Upper lobe of left lung (tissue), 6 donors: ENCODE measurements around the gene SLC8B1. TPM values are rescaled to one million over a fixed set of nuclear protein-coding genes. Genes with fewer than 3 reads are reported as not detected.

ENCODE experiments used
- ATAC-seq, 2 donors: fragments of 200-7000 bp; cut with Tn5 transposase; one replicate each; pipeline ENCODE4 v1.9.1; 2022; ENCODE audit warnings: mild to moderate bottlenecking in 2 of 2, moderate library complexity in 2 of 2; ENCODE audit not compliant: low FRiP score in 2 of 2
- DNase-seq, 2 donors: peaks; one replicate each; pipeline ENCODE4 v3.0.0-alpha.2; 2019 to 2020
- H3K27ac ChIP-seq, 4 donors: fragments of 200-600 bp; sonication (generic); one replicate each; pipeline ENCODE4 v1.5.1; 2016 to 2019
- H3K27me3 ChIP-seq, 4 donors: fragments of 200-600 bp; sonication (generic); one replicate each; pipeline ENCODE4 v1.5.1; 2017 to 2019
- H3K36me3 ChIP-seq, 4 donors: fragments of 200-600 bp; sonication (generic); one replicate each; pipeline ENCODE4 v1.5.1; 2016 to 2019
- H3K4me1 ChIP-seq, 4 donors: fragments of 200-600 bp; sonication (generic); one replicate each; pipeline ENCODE4 v1.5.1; 2018 to 2019
- H3K4me3 ChIP-seq, 4 donors: fragments of 200-600 bp; sonication (generic); one replicate each; pipeline ENCODE4 v1.5.1; 2017 to 2019; ENCODE audit warnings: mild to moderate bottlenecking in 2 of 4, moderate library complexity in 1 of 4
- H3K9me3 ChIP-seq, 4 donors: fragments of 200-600 bp; sonication (generic); one replicate each; pipeline ENCODE4 v1.5.1; 2018 to 2019
- EP300 ChIP-seq, 4 donors: sonication (generic); formaldehyde crosslinking; IDR thresholded peaks; one replicate each; pipeline ENCODE4 v1.5.1; 2017; ENCODE audit warnings: antibody characterized with exemption in 4 of 4, control low read depth in 2 of 4
- POLR2A ChIP-seq, 4 donors: fragments of 450-650 bp; IDR thresholded peaks; one replicate each; pipeline ENCODE4 v1.5.1; 2016 to 2017; ENCODE audit warnings: antibody characterized with exemption in 4 of 4, mild to moderate bottlenecking in 2 of 4
- POLR2AphosphoS5 ChIP-seq, 2 donors: sonication (generic); formaldehyde crosslinking; IDR thresholded peaks; one replicate each; pipeline ENCODE4 v1.5.1; 2017; ENCODE audit warnings: antibody characterized with exemption in 2 of 2
- WGBS, 2 donors: methylation state at CpG; one replicate each; pipeline ENCODE4 v1.1.5; 2017 to 2018; 5-methylcytosine and 5-hydroxymethylcytosine counted together
- small RNA-seq, 4 donors: library from RNA; depleted of rRNA; stranded (forward); fragments of <200 nt; gene quantifications; one replicate each; pipeline ENCODE3, GENCODE V24; 2016
- total RNA-seq, 6 donors: library from RNA; depleted of rRNA in 4 of 6; stranded (reverse); fragments of >200 nt in 4 of 6; gene quantifications; one replicate each; pipeline versions ENCODE4 v1.1.0 to v1.2.1, GENCODE V29; 2016 to 2021
- TF ChIP-seq, protein P1 (sequence below), 6 experiments: fragments of 450-650 bp in 4 of 6; fragments of 200-600 bp in 2 of 6; sonication (generic) in 2 of 6; IDR thresholded peaks; one replicate each; pipeline ENCODE4 v1.5.1; 2016 to 2019; ENCODE audit warnings: antibody characterized with exemption in 6 of 6
- donor health status: DM: no; HTN: no; CAD: no; lungs with moderate emphysema.
- donor health status: DM: no; HTN: yes; CAD: no; lungs with severe emphysema.

SLC8B1 gene
- total RNA-seq, 6 donors from 2014 or later: 35.9 to 189 (median 44.5) TPM

DNA sequence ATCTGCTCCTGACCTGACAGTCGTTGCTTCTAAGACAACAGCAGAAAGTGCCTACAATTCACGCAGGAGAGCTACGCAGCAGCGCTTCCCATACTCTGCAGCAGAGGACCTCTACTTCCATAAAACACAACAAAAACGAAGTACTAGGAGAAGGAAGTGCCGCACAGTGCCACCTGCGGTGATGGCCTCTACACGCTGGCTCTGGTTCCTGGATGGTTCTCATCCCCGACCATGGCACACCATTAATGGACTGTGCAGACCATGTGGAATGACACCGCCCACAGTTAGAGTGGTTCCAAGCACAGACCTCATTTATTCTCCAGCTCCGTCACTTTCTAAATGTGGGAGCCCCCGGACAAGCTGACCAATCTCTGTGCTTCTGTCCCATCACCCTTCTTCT lies 85.4 kb downstream of the SLC8B1 start:
- Histone ChIP-seq H3K27ac (no peak overlapping the region), H3K27me3 (no peaks in the 10 kb centered on the region), H3K9me3 (no peaks in the 10 kb centered on the region), H3K36me3 (peaks cover 0 to 13% (median 6%) of the 10 kb centered on the region in 4 donors), H3K4me3 (no peak overlapping the region), H3K4me1 (peaks cover 26 to 36% (median 28%) of the 10 kb centered on the region in 4 donors)
- DNase-seq (no peak), ATAC-seq (no peak)
- no peak for TF ChIP-seq POLR2AphosphoS5 (IDR thresholded peaks at IDR 0.05)
- no peak for TF ChIP-seq EP300 (IDR thresholded peaks at IDR 0.05)
- TF ChIP-seq POLR2A (IDR thresholded peaks at IDR 0.05): no peak
- TF ChIP-seq, protein P1, sequence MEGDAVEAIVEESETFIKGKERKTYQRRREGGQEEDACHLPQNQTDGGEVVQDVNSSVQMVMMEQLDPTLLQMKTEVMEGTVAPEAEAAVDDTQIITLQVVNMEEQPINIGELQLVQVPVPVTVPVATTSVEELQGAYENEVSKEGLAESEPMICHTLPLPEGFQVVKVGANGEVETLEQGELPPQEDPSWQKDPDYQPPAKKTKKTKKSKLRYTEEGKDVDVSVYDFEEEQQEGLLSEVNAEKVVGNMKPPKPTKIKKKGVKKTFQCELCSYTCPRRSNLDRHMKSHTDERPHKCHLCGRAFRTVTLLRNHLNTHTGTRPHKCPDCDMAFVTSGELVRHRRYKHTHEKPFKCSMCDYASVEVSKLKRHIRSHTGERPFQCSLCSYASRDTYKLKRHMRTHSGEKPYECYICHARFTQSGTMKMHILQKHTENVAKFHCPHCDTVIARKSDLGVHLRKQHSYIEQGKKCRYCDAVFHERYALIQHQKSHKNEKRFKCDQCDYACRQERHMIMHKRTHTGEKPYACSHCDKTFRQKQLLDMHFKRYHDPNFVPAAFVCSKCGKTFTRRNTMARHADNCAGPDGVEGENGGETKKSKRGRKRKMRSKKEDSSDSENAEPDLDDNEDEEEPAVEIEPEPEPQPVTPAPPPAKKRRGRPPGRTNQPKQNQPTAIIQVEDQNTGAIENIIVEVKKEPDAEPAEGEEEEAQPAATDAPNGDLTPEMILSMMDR (IDR thresholded peaks at IDR 0.05): no peak
- 95% methylated on average over 12 of the region's 12 CpGs for WGBS, 2 donors

DNA sequence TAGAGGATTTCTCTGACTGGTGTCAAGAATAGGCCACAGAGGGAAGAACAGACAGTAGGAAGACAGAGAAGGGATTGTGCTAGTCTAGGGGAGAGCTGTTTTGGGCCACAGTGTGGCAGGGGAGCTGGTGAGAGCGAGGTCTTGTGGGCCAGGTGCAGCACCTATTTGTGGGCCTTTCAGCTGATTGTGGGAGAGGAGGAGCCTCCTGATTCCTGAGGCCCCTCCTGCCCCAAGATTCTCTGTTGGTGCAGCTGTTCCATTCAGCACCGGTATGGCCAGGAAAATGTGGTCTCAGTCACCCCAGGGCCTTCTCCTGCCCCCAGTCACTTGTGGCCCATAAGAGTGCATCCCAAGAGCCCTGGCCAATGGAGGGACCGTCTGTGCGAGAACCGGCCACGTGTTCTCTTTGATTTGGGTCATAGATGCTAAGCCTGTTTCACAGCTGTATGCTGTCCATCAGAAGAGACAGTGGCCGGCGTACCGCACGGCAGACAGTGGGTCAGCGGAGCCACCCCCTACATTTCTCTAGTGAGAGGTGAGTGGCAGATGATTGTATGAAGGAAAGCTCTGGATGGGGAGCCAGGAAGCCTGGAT lies 86.0 kb downstream of the SLC8B1 start:
- peaks cover 0 to 13% (median 6%) of the 10 kb centered on the region in 4 donors for H3K36me3 ChIP-seq
- H3K9me3 ChIP-seq: no peaks in the 10 kb centered on the region
- peak overlapping the region in 1 of 4 donors; percentile 33 for H3K27ac ChIP-seq
- ATAC-seq: no peak
- no peak overlapping the region for H3K4me3 ChIP-seq
- TF ChIP-seq, protein P1 (IDR thresholded peaks at IDR 0.05): no peak
- TF ChIP-seq EP300 (IDR thresholded peaks at IDR 0.05) (no peak), POLR2A (IDR thresholded peaks at IDR 0.05) (no peak), POLR2AphosphoS5 (IDR thresholded peaks at IDR 0.05) (no peak)
- WGBS, 2 donors: 93 to 99% methylated on average over 11 of the region's 11 CpGs
- DNase-seq: no peak
- H3K4me1 ChIP-seq: peaks cover 32 to 42% (median 34%) of the 10 kb centered on the region in 4 donors
- H3K27me3 ChIP-seq: no peaks in the 10 kb centered on the region

Small RNA genes lying within 50 kb of the gene (small RNA-seq; reads per million reads assigned to genes)
- 0 to 0.07 (median 0.03) reads per million in 4 donors for gene MIR6762

Other genes with a start within 250 kb of the SLC8B1 start
- gene RASAL1, start 199.3 kb downstream of the SLC8B1 start, total RNA-seq: 1 to 10 TPM in 1 of 6 donors, under 1 TPM in 2, not detected in 3; 0.27 to 4.2 (median 0.60) TPM
- gene CFAP73, start 185.4 kb downstream of the SLC8B1 start, total RNA-seq: 10 to 100 TPM in 3 of 6 donors, 1 to 10 TPM in 2, under 1 TPM in 1; 0.97 to 34.1 (median 15.4) TPM
- gene DDX54, start 149.6 kb downstream of the SLC8B1 start, total RNA-seq: 10 to 100 TPM; 43.3 to 81.5 (median 58.9) TPM
- 10 to 100 TPM; 11.5 to 25.2 (median 17.6) TPM for gene RITA1, start 149.4 kb downstream of the SLC8B1 start, total RNA-seq
- gene TPCN1, start 113.6 kb downstream of the SLC8B1 start, total RNA-seq: 100 to 1,000 TPM in 1 of 6 donors, 10 to 100 TPM in 5; 36.6 to 193 (median 52.2) TPM
- gene PLBD2, start 23.5 kb upstream of the SLC8B1 start, total RNA-seq: 10 to 100 TPM; 19.5 to 60.0 (median 46.4) TPM
- gene SDS, start 68.8 kb upstream of the SLC8B1 start, total RNA-seq: 1 to 10 TPM in 5 of 6 donors, under 1 TPM in 1; 1.00 to 4.0 (median 2.4) TPM
- gene SDSL, start 87.3 kb upstream of the SLC8B1 start, total RNA-seq: 10 to 100 TPM in 3 of 6 donors, 1 to 10 TPM in 3; 1.1 to 26.9 (median 9.1) TPM
- gene LHX5, start 136.8 kb upstream of the SLC8B1 start, total RNA-seq: not detected